HL-60 (cell line): ENCODE measurements around the gene EDARADD.
"Not testable (repeated sequence)": the region's sequence is repeated elsewhere in the genome, so short reads cannot be mapped to it uniquely, and the experiment has no call there.

Experiments
- GABPA ChIP-seq: IDR thresholded peaks from 2 replicates; pipeline ENCODE4 v1.6.1; 2012; ENCODE audit warnings: low read depth
- POLR2AphosphoS5 ChIP-seq: IDR thresholded peaks from 2 replicates; pipeline ENCODE4 v1.6.1; 2012; ENCODE audit warnings: low read depth
- TF ChIP-seq, protein P1 (sequence below): IDR thresholded peaks from one replicate; pipeline ENCODE4 v1.5.1; 2011; ENCODE audit warnings: low read length, control low read depth, inconsistent platforms; ENCODE audit not compliant: insufficient read depth
- TF ChIP-seq, protein P2 (sequence below): IDR thresholded peaks from 2 replicates; pipeline ENCODE4 v1.6.1; 2012; ENCODE audit warnings: low read depth; ENCODE audit not compliant: insufficient replicate concordance

DNA sequence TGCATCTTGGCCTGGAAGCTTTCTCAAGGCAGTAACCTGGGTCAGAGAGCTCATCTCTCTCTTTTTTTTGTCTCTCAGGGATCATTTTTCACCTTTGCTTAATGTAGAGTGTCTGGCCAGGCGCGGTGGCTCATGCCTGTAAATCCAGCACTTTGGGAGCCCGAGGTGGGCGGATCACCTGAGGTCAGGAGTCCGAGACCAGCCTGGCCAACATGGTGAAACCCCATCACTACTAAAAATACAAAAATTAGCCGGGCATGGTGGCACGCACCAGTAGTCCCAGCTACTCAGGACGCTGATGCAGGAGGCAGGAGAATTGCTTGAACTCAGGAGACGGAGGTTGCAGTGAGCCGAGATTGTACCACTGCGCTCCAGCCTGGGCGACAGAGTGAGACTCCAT, 27.4 kb upstream of the EDARADD start:
- not testable (repeated sequence) for TF ChIP-seq POLR2AphosphoS5, GABPA
- TF ChIP-seq, protein P1, sequence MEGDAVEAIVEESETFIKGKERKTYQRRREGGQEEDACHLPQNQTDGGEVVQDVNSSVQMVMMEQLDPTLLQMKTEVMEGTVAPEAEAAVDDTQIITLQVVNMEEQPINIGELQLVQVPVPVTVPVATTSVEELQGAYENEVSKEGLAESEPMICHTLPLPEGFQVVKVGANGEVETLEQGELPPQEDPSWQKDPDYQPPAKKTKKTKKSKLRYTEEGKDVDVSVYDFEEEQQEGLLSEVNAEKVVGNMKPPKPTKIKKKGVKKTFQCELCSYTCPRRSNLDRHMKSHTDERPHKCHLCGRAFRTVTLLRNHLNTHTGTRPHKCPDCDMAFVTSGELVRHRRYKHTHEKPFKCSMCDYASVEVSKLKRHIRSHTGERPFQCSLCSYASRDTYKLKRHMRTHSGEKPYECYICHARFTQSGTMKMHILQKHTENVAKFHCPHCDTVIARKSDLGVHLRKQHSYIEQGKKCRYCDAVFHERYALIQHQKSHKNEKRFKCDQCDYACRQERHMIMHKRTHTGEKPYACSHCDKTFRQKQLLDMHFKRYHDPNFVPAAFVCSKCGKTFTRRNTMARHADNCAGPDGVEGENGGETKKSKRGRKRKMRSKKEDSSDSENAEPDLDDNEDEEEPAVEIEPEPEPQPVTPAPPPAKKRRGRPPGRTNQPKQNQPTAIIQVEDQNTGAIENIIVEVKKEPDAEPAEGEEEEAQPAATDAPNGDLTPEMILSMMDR = not testable (repeated sequence)
- TF ChIP-seq, protein P2, sequence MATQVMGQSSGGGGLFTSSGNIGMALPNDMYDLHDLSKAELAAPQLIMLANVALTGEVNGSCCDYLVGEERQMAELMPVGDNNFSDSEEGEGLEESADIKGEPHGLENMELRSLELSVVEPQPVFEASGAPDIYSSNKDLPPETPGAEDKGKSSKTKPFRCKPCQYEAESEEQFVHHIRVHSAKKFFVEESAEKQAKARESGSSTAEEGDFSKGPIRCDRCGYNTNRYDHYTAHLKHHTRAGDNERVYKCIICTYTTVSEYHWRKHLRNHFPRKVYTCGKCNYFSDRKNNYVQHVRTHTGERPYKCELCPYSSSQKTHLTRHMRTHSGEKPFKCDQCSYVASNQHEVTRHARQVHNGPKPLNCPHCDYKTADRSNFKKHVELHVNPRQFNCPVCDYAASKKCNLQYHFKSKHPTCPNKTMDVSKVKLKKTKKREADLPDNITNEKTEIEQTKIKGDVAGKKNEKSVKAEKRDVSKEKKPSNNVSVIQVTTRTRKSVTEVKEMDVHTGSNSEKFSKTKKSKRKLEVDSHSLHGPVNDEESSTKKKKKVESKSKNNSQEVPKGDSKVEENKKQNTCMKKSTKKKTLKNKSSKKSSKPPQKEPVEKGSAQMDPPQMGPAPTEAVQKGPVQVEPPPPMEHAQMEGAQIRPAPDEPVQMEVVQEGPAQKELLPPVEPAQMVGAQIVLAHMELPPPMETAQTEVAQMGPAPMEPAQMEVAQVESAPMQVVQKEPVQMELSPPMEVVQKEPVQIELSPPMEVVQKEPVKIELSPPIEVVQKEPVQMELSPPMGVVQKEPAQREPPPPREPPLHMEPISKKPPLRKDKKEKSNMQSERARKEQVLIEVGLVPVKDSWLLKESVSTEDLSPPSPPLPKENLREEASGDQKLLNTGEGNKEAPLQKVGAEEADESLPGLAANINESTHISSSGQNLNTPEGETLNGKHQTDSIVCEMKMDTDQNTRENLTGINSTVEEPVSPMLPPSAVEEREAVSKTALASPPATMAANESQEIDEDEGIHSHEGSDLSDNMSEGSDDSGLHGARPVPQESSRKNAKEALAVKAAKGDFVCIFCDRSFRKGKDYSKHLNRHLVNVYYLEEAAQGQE = not testable (repeated sequence)
